ENCODE results near the gene HOXA9.

HOXA9 gene

GRCh38 chr7:27122077-27122910 is 43.0 kb downstream of the HOXA9 start:
- DNase-seq (ENCODE audit: low read depth) = no peak
- no peak overlapping the region for H3K4me3 ChIP-seq (ENCODE audit: low read depth, low read length)

- H3K4me3 ChIP-seq (ENCODE audit: low read depth, low read length) = no peak overlapping the region
These were observed 43.7 kb downstream of the HOXA9 start for GRCh38 chr7:27121684-27122076.

GRCh38 chr7:27119412-27119911 is 45.9 kb downstream of the HOXA9 start:
- H3K4me3 ChIP-seq (ENCODE audit: low read depth, low read length) = no peak overlapping the region
- no peak for DNase-seq (ENCODE audit: low read depth)

More at GRCh38 chr7:27121684-27122076, 43.7 kb downstream of the HOXA9 start:
- DNase-seq (ENCODE audit: low read depth) = no peak

- H3K4me3 ChIP-seq (ENCODE audit: low read depth, low read length) = no peak overlapping the region
- no peak for DNase-seq (ENCODE audit: low read depth)
These were observed 46.8 kb downstream of the HOXA9 start for GRCh38 chr7:27118580-27118979.

GRCh38 chr7:27117887-27118491 is 47.3 kb downstream of the HOXA9 start:
- DNase-seq (ENCODE audit: low read depth) = no peak
- H3K4me3 ChIP-seq (ENCODE audit: low read depth, low read length) = no peak overlapping the region

GRCh38 chr7:27116962-27117886 is 48.1 kb downstream of the HOXA9 start:
- no peak for DNase-seq (ENCODE audit: low read depth)
- no peak overlapping the region for H3K4me3 ChIP-seq (ENCODE audit: low read depth, low read length)

GRCh38 chr7:27116031-27116961 is 49.0 kb downstream of the HOXA9 start:
- no peak overlapping the region for H3K4me3 ChIP-seq (ENCODE audit: low read depth, low read length)
- DNase-seq (ENCODE audit: low read depth) = no peak

- no peak overlapping the region for H3K4me3 ChIP-seq (ENCODE audit: low read depth, low read length)
- no peak for DNase-seq (ENCODE audit: low read depth)
These were observed 49.9 kb downstream of the HOXA9 start for GRCh38 chr7:27115221-27116026.

GRCh38 chr7:27114881-27115220 is 50.5 kb downstream of the HOXA9 start:
- H3K4me3 ChIP-seq (ENCODE audit: low read depth, low read length) = no peak overlapping the region
- no peak for DNase-seq (ENCODE audit: low read depth)

- no peak for DNase-seq (ENCODE audit: low read depth)
- peak overlapping the region; percentile 51 for H3K4me3 ChIP-seq (ENCODE audit: low read depth, low read length)
These were observed 51.2 kb downstream of the HOXA9 start for GRCh38 chr7:27113991-27114769.

GRCh38 chr7:27112955-27113949 is 52.1 kb downstream of the HOXA9 start:
- H3K4me3 ChIP-seq (ENCODE audit: low read depth, low read length) = peak overlapping the region; percentile 51
- no peak for DNase-seq (ENCODE audit: low read depth)

Measured in skeletal muscle cell (primary cell).